ENCODE measurements around the gene IGFL4. TPM values are rescaled to one million over a fixed set of nuclear protein-coding genes. Genes with fewer than 3 reads are reported as not detected.
A peak's percentile ranks its signal among the peaks of the same experiment; 100 is the strongest.

IGFL4 gene
- total and polyA plus RNA-seq, 9 of the 15 experiments (the other 6 are each of a cell fraction or from before 2014, with no cell fraction given): not detected

DNA sequence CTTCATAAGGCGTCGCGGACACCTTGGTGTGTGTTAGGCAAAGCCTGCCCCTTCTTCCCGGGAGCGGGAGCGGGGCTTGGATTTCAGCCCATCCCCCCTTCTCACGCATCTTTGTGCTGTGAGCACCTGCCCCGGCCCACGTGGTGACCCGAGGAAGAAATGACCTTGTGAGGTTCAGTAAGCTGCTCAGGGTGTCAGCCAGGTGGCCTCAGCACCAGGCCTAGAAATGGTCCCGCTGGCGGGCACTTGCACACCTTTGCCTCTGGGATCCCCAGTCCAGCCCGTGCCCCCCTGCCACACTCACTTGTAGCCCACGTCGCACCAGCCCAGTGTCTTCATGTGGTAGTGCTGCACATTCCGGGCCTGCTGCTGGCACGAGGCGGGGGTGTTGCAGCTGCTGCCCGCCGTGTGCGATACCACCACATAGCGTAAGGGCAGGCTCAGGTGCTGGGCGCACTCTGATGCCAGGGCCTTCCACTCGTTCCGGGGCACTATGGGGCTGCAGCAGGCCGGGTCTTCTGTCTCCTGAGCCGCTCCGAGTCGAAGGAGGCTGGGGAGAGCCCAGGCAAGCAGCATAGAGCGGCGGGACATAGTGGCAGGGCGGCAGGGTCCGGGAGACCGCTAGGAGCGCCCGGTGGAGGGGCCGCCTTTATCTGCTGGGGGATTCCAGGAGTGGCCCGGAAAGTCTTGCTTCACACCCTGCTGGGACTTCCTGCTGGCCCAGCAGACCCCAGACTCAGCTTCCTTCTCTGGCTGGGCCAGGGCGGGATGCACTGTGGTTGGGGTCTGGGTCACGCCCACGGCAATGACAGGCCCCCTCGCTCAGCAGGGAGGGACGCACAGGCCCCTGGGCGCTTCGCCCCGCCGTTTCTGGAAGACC is 18.1 kb downstream of the IGFL4 start, which contains the start of gene PGLYRP1:
Gene PGLYRP1, minus strand, starts transcription at position 623 of the 880 bp plus-strand sequence. Its CDS starts 32 bp downstream, at position 591.
- H3K4me2 ChIP-seq (ENCODE audit: insufficient read depth, low read length): no peak within 1 kb of the TSS
- intact Hi-C loops (cut with micrococcal nuclease) (loop anchor here (5.0 kb wide), 1 partner anchor 110 kb away; the partner anchor contains the start of gene NANOS2), in situ Hi-C loops (cut with MboI) (no loop called here)
- DNase-seq (ENCODE audit: extremely low read depth in 1 of 4, low spot score in 3 of 4) (no peak), FAIRE-seq (no peak), ATAC-seq (no peak)
- H3K4me1 ChIP-seq (replicated peaks in 1 of 2; ENCODE audit: control insufficient read depth in 2 of 2, insufficient read depth in 2 of 2, low read length in 2 of 2): peaks cover 6 to 28% of the 10 kb centered on the region in 2 experiments; a peak in 3 of 5 replicates
- H3K27me3 ChIP-seq (ENCODE audit: control insufficient read depth in 2 of 2, insufficient read depth in 2 of 2, low read length in 2 of 2): no peaks in the 10 kb centered on the region
- H3K9me3 ChIP-seq (replicated peaks; ENCODE audit: control insufficient read depth, insufficient read depth, low read depth, low read length): no peaks in the 10 kb centered on the region
- POLR2A ChIA-PET: interaction anchor here (1.6 kb wide), 1 partner anchor 27 kb away, joined by 5 read pairs; the partner anchor contains the start of gene CCDC61
- H3K79me2 ChIP-seq (ENCODE audit: control insufficient read depth, insufficient read depth, low read length): no peaks in the 10 kb centered on the region
- no peak within 1 kb of the TSS for H2AFZ ChIP-seq (ENCODE audit: low read depth, low read length)
- peaks cover 6% of the 10 kb centered on the region; the same call in 1 of the 3 replicates for H3K36me3 ChIP-seq (ENCODE audit: control insufficient read depth, insufficient read depth, low read length)
- 0 out of 4 replicates have a peak within 1 kb of the TSS, but pooled peaks of 1 of the 2 experiments have one; percentile 9 for H3K9ac ChIP-seq (ENCODE audit: insufficient read depth in 1 of 2, low read depth in 2 of 2, low read length in 2 of 2)
- H4K20me1 ChIP-seq (replicated peaks; ENCODE audit: control insufficient read depth, insufficient read depth, low read length): no peaks in the 10 kb centered on the region; the same call in 1 of the 2 replicates
- 58% methylated on average over 40 of the region's 47 CpGs for WGBS (ENCODE audit: insufficient coverage, low coverage, missing lambda C conversion rate)
- no peak within 1 kb of the TSS for H3K4me3 ChIP-seq
- H3K9me1 ChIP-seq (ENCODE audit: control insufficient read depth, insufficient read depth, low read length): no peaks in the 10 kb centered on the region
- no TSS peak for BruUV-seq (replicated peaks)
- CTCF ChIA-PET (ENCODE audit: low intra/inter-chr PET ratio): no interaction called here
- no peak for TF ChIP-seq GATAD2A (IDR thresholded peaks at IDR 0.05)
- TF ChIP-seq, protein P1, sequence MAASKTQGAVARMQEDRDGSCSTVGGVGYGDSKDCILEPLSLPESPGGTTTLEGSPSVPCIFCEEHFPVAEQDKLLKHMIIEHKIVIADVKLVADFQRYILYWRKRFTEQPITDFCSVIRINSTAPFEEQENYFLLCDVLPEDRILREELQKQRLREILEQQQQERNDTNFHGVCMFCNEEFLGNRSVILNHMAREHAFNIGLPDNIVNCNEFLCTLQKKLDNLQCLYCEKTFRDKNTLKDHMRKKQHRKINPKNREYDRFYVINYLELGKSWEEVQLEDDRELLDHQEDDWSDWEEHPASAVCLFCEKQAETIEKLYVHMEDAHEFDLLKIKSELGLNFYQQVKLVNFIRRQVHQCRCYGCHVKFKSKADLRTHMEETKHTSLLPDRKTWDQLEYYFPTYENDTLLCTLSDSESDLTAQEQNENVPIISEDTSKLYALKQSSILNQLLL (CRISPR knock-in tag; IDR thresholded peaks at IDR 0.05; ENCODE audit: borderline replicate concordance): no peak
- TF ChIP-seq, protein P2, sequence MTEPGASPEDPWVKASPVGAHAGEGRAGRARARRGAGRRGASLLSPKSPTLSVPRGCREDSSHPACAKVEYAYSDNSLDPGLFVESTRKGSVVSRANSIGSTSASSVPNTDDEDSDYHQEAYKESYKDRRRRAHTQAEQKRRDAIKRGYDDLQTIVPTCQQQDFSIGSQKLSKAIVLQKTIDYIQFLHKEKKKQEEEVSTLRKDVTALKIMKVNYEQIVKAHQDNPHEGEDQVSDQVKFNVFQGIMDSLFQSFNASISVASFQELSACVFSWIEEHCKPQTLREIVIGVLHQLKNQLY (CRISPR knock-in tag; conservative IDR thresholded peaks at IDR 0.05): no peak
- TF ChIP-seq POLR2G (IDR thresholded peaks at IDR 0.05; ENCODE audit: low read depth, low read length): peak; percentile 65
- H3K27ac ChIP-seq (ENCODE audit: extremely low read depth, low read depth, low read length): no peak within 1 kb of the TSS
